ENCODE results near the gene TEKT2. TPM values are rescaled to one million over a fixed set of nuclear protein-coding genes. Genes with fewer than 3 reads are reported as not detected.
A peak's percentile ranks its signal among the peaks of the same experiment; 100 is the strongest.

TEKT2 gene, protein sequence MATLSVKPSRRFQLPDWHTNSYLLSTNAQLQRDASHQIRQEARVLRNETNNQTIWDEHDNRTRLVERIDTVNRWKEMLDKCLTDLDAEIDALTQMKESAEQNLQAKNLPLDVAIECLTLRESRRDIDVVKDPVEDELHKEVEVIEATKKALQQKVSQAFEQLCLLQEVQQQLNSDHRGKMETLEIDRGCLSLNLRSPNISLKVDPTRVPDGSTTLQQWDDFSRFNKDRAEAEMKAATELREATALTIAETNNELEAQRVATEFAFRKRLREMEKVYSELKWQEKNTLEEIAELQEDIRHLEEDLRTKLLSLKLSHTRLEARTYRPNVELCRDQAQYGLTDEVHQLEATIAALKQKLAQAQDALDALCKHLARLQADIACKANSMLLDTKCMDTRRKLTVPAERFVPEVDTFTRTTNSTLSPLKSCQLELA
- 0.81 TPM for total RNA-seq
- polyA plus RNA-seq = not detected

DNA sequence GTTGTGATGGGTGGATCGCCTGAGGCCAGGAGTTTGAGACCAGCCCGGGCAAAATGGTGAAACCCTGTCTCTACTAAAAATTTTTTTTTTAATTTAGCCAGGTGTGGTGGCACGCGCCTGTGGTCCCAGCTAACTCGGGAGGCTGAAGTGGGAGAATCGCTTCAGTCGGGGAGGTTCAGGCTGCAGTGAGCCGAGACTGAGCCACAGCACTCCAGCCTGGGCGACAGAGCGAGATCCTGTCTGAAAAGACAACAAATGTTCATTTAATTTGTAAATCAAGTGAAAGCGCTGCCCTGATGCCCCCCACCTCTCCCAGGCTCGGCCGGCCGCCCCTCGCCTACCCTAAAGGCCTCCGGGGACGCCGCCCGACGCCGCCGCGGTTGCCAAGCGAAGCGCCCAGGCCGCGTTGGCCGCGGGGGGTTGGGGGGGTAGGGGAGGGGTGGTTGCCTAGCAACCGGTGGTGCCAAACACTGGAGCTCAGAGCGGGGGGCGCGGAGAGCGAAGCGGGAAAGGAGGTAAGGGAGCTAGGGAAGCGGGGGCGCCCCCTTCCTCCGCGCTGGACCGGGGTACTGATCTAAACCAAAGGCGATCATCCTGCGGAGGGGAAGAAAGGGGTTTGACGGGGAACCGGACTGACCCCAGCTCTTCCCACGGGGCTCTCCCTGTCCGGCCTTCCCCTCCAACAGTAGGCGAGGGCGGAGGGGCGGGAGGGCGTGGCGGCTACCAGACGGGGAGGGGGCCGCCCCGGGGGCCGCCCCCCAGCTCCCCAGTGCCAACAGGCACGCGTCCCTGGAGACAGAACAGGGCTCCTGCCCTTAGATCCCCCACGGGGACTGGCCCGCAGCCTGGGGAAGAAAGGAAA lies at the start of gene TEKT2:
Gene TEKT2 (plus strand): TSS at position 460 of the 862 bp plus-strand sequence. CDS start 828 bp downstream, outside the sequence.
- no peaks in the 10 kb centered on the region for H3K36me3 Mint-ChIP-seq
- no peak for DNase-seq
- H3K27me3 ChIP-seq (ENCODE audit: control insufficient read depth, insufficient read depth, low read length) = peaks cover 3% of the 10 kb centered on the region
- peaks cover 42% of the 10 kb centered on the region for H3K27me3 Mint-ChIP-seq
- no peak within 1 kb of the TSS for H3K4me3 ChIP-seq (ENCODE audit: low read depth, low read length)
- H3K4me1 ChIP-seq (ENCODE audit: control insufficient read depth, insufficient read depth, low read length, poor library complexity, severe bottlenecking) = peaks cover 17% of the 10 kb centered on the region
- peaks cover 0 to 9% (median 2%) of the 10 kb centered on the region in 4 donors for H3K4me1 Mint-ChIP-seq
- no peak within 1 kb of the TSS for H3K27ac ChIP-seq (ENCODE audit: insufficient read depth, low read length, poor library complexity, severe bottlenecking)
- no peak within 1 kb of the TSS for H3K27ac Mint-ChIP-seq
- ATAC-seq (ENCODE audit: low read depth in 2 of 2) = no peak
- no peaks in the 10 kb centered on the region for H3K36me3 ChIP-seq (ENCODE audit: control insufficient read depth, insufficient read depth, low read length)
- no peaks in the 10 kb centered on the region for H3K9me3 ChIP-seq (ENCODE audit: control insufficient read depth in 2 of 2, low read length in 2 of 2)
- H3K9me3 Mint-ChIP-seq = peaks cover 0 to 3% (median 0%) of the 10 kb centered on the region in 7 donors
- H3K4me3 Mint-ChIP-seq = peak within 1 kb of the TSS in 1 of 4 donors; percentile 15

DNA sequence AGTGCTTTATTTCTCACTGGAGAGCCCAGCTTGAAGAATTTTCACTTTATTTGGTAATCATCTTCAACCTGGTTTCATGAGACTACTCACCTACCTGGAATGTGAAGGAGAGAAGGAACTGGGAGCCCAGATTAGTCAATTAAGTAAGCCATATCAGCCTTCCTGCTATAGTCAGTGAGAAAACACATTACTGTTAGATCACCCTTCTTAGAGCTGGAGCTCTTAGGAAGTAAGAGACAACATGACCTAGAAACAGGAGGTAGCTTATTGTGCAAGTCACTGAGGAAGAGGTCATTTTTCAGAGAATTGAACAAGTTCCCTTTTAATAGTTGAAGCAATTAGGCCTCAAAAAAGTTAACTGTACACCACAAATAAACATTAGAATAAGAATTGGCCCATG lies 49.2 kb upstream of the TEKT2 start:
- H3K36me3 Mint-ChIP-seq = peaks cover 43% of the 10 kb centered on the region

GRCh38 chr1:36035154-36035553 lies 48.7 kb upstream of the TEKT2 start:
- ATAC-seq (ENCODE audit: low read depth in 2 of 2) (no peak), DNase-seq (no peak)
- H3K27ac ChIP-seq (ENCODE audit: insufficient read depth, low read length, poor library complexity, severe bottlenecking) = no peak overlapping the region
- H3K9me3 ChIP-seq (ENCODE audit: control insufficient read depth in 2 of 2, low read length in 2 of 2) = no peaks in the 10 kb centered on the region
- H3K36me3 Mint-ChIP-seq = peaks cover 48% of the 10 kb centered on the region
- H3K27me3 ChIP-seq (ENCODE audit: control insufficient read depth, insufficient read depth, low read length) = no peaks in the 10 kb centered on the region
- no peaks in the 10 kb centered on the region for H3K27me3 Mint-ChIP-seq
- H3K4me3 Mint-ChIP-seq = no peak overlapping the region
- no peak overlapping the region for H3K4me3 ChIP-seq (ENCODE audit: low read depth, low read length)
- no peaks in the 10 kb centered on the region for H3K9me3 Mint-ChIP-seq
- peaks cover 53% of the 10 kb centered on the region for H3K36me3 ChIP-seq (ENCODE audit: control insufficient read depth, insufficient read depth, low read length)
- peaks cover 0 to 15% (median 0%) of the 10 kb centered on the region in 4 donors for H3K4me1 Mint-ChIP-seq
- no peaks in the 10 kb centered on the region for H3K4me1 ChIP-seq (ENCODE audit: control insufficient read depth, insufficient read depth, low read length, poor library complexity, severe bottlenecking)
- no peak overlapping the region for H3K27ac Mint-ChIP-seq

More for the DNA sequence above, 49.2 kb upstream of the TEKT2 start:
- H3K4me3 Mint-ChIP-seq = no peak overlapping the region
- H3K27ac Mint-ChIP-seq = no peak overlapping the region
- H3K27ac ChIP-seq (ENCODE audit: insufficient read depth, low read length, poor library complexity, severe bottlenecking) = no peak overlapping the region
- ATAC-seq (ENCODE audit: low read depth in 2 of 2) (no peak), DNase-seq (peak in 1 of 3 donors; percentile 26)
- no peak overlapping the region for H3K4me3 ChIP-seq (ENCODE audit: low read depth, low read length)
- H3K9me3 Mint-ChIP-seq = no peaks in the 10 kb centered on the region
- peaks cover 0 to 15% (median 0%) of the 10 kb centered on the region in 4 donors for H3K4me1 Mint-ChIP-seq
- H3K27me3 ChIP-seq (ENCODE audit: control insufficient read depth, insufficient read depth, low read length) = no peaks in the 10 kb centered on the region
- H3K36me3 ChIP-seq (ENCODE audit: control insufficient read depth, insufficient read depth, low read length) = peaks cover 50% of the 10 kb centered on the region
- H3K9me3 ChIP-seq (ENCODE audit: control insufficient read depth in 2 of 2, low read length in 2 of 2) = no peaks in the 10 kb centered on the region
- H3K4me1 ChIP-seq (ENCODE audit: control insufficient read depth, insufficient read depth, low read length, poor library complexity, severe bottlenecking) = no peaks in the 10 kb centered on the region
- no peaks in the 10 kb centered on the region for H3K27me3 Mint-ChIP-seq

- Mint-ChIP-seq H3K27me3 (no peaks in the 10 kb centered on the region), H3K4me3 (no peak overlapping the region), H3K27ac (no peak overlapping the region), H3K4me1 (peaks cover 0 to 6% (median 0%) of the 10 kb centered on the region in 4 donors), H3K36me3 (peaks cover 30% of the 10 kb centered on the region), H3K9me3 (no peaks in the 10 kb centered on the region)
- H3K27me3 ChIP-seq (ENCODE audit: control insufficient read depth, insufficient read depth, low read length) = no peaks in the 10 kb centered on the region
- ATAC-seq (ENCODE audit: low read depth in 2 of 2) (no peak), DNase-seq (no peak)
- no peaks in the 10 kb centered on the region for H3K4me1 ChIP-seq (ENCODE audit: control insufficient read depth, insufficient read depth, low read length, poor library complexity, severe bottlenecking)
- H3K36me3 ChIP-seq (ENCODE audit: control insufficient read depth, insufficient read depth, low read length) = peaks cover 62% of the 10 kb centered on the region
- no peaks in the 10 kb centered on the region for H3K9me3 ChIP-seq (ENCODE audit: control insufficient read depth in 2 of 2, low read length in 2 of 2)
- H3K27ac ChIP-seq (ENCODE audit: insufficient read depth, low read length, poor library complexity, severe bottlenecking) = no peak overlapping the region
- H3K4me3 ChIP-seq (ENCODE audit: low read depth, low read length) = no peak overlapping the region
Measured at GRCh38 chr1:36040238-36040637, 43.7 kb upstream of the TEKT2 start.

GRCh38 chr1:36051821-36052220 lies 32.1 kb upstream of the TEKT2 start:
- ATAC-seq (ENCODE audit: low read depth in 2 of 2) = no peak
- Histone ChIP-seq H3K9me3 (ENCODE audit: control insufficient read depth in 2 of 2, low read length in 2 of 2) (no peaks in the 10 kb centered on the region), H3K36me3 (ENCODE audit: control insufficient read depth, insufficient read depth, low read length) (peaks cover 16% of the 10 kb centered on the region), H3K27ac (ENCODE audit: insufficient read depth, low read length, poor library complexity, severe bottlenecking) (no peak overlapping the region), H3K4me3 (ENCODE audit: low read depth, low read length) (no peak overlapping the region), H3K4me1 (ENCODE audit: control insufficient read depth, insufficient read depth, low read length, poor library complexity, severe bottlenecking) (no peaks in the 10 kb centered on the region), H3K27me3 (ENCODE audit: control insufficient read depth, insufficient read depth, low read length) (no peaks in the 10 kb centered on the region)
- Mint-ChIP-seq H3K36me3 (peaks cover 44% of the 10 kb centered on the region), H3K4me1 (peaks cover 0 to 5% (median 0%) of the 10 kb centered on the region in 4 donors), H3K27ac (no peak overlapping the region), H3K27me3 (no peaks in the 10 kb centered on the region), H3K4me3 (no peak overlapping the region), H3K9me3 (peaks cover 0 to 6% (median 0%) of the 10 kb centered on the region in 7 donors)
- DNase-seq = no peak

GRCh38 chr1:36053978-36054377 lies 29.9 kb upstream of the TEKT2 start:
- H3K4me3 Mint-ChIP-seq = no peak overlapping the region
- peaks cover 14% of the 10 kb centered on the region for H3K36me3 ChIP-seq (ENCODE audit: control insufficient read depth, insufficient read depth, low read length)
- no peaks in the 10 kb centered on the region for H3K27me3 ChIP-seq (ENCODE audit: control insufficient read depth, insufficient read depth, low read length)
- no peak for DNase-seq
- ATAC-seq (ENCODE audit: low read depth in 2 of 2) = no peak
- H3K27me3 Mint-ChIP-seq = no peaks in the 10 kb centered on the region
- peaks cover 30% of the 10 kb centered on the region for H3K36me3 Mint-ChIP-seq
- no peaks in the 10 kb centered on the region for H3K9me3 Mint-ChIP-seq
- no peaks in the 10 kb centered on the region for H3K4me1 ChIP-seq (ENCODE audit: control insufficient read depth, insufficient read depth, low read length, poor library complexity, severe bottlenecking)
- H3K27ac Mint-ChIP-seq = no peak overlapping the region
- no peak overlapping the region for H3K27ac ChIP-seq (ENCODE audit: insufficient read depth, low read length, poor library complexity, severe bottlenecking)
- no peaks in the 10 kb centered on the region for H3K9me3 ChIP-seq (ENCODE audit: control insufficient read depth in 2 of 2, low read length in 2 of 2)
- H3K4me1 Mint-ChIP-seq = peaks cover 0 to 5% (median 0%) of the 10 kb centered on the region in 4 donors
- no peak overlapping the region for H3K4me3 ChIP-seq (ENCODE audit: low read depth, low read length)

- Histone ChIP-seq H3K27me3 (ENCODE audit: control insufficient read depth, insufficient read depth, low read length) (no peaks in the 10 kb centered on the region), H3K9me3 (ENCODE audit: control insufficient read depth in 2 of 2, low read length in 2 of 2) (no peaks in the 10 kb centered on the region), H3K4me1 (ENCODE audit: control insufficient read depth, insufficient read depth, low read length, poor library complexity, severe bottlenecking) (no peaks in the 10 kb centered on the region), H3K27ac (ENCODE audit: insufficient read depth, low read length, poor library complexity, severe bottlenecking) (no peak overlapping the region), H3K36me3 (ENCODE audit: control insufficient read depth, insufficient read depth, low read length) (peaks cover 14% of the 10 kb centered on the region), H3K4me3 (ENCODE audit: low read depth, low read length) (no peak overlapping the region)
- H3K9me3 Mint-ChIP-seq = no peaks in the 10 kb centered on the region
- H3K36me3 Mint-ChIP-seq = peaks cover 24% of the 10 kb centered on the region
- no peak overlapping the region for H3K4me3 Mint-ChIP-seq
- no peaks in the 10 kb centered on the region for H3K27me3 Mint-ChIP-seq
- no peaks in the 10 kb centered on the region for H3K4me1 Mint-ChIP-seq
- no peak overlapping the region for H3K27ac Mint-ChIP-seq
- DNase-seq (no peak), ATAC-seq (ENCODE audit: low read depth in 2 of 2) (no peak)
Measured at GRCh38 chr1:36055706-36056105, 28.2 kb upstream of the TEKT2 start.
